Left renal pelvis (tissue), 4 donors: ENCODE results near the gene PLXNB1. TPM values are rescaled to one million over a fixed set of nuclear protein-coding genes. Genes with fewer than 3 reads are reported as not detected.
"Not testable (repeated sequence)": the region's sequence is repeated elsewhere in the genome, so short reads cannot be mapped to it uniquely, and the experiment has no call there.

Source experiments
- DNase-seq, 4 donors: peaks; one replicate each; pipeline ENCODE4 v3.0.0-alpha.2; 2013; ENCODE audit warnings: low read depth in 4 of 4, low spot score in 3 of 4
- polyA plus RNA-seq, 4 donors: library from polyadenylated mRNA; unstranded; fragments of 120-200 nt; gene quantifications; one replicate each; pipeline ENCODE4 v1.2.1, GENCODE V29; 2013; ENCODE audit not compliant: insufficient read length in 4 of 4

PLXNB1 gene
- polyA plus RNA-seq, 4 donors = 60.5 to 226 (median 169) TPM

DNA sequence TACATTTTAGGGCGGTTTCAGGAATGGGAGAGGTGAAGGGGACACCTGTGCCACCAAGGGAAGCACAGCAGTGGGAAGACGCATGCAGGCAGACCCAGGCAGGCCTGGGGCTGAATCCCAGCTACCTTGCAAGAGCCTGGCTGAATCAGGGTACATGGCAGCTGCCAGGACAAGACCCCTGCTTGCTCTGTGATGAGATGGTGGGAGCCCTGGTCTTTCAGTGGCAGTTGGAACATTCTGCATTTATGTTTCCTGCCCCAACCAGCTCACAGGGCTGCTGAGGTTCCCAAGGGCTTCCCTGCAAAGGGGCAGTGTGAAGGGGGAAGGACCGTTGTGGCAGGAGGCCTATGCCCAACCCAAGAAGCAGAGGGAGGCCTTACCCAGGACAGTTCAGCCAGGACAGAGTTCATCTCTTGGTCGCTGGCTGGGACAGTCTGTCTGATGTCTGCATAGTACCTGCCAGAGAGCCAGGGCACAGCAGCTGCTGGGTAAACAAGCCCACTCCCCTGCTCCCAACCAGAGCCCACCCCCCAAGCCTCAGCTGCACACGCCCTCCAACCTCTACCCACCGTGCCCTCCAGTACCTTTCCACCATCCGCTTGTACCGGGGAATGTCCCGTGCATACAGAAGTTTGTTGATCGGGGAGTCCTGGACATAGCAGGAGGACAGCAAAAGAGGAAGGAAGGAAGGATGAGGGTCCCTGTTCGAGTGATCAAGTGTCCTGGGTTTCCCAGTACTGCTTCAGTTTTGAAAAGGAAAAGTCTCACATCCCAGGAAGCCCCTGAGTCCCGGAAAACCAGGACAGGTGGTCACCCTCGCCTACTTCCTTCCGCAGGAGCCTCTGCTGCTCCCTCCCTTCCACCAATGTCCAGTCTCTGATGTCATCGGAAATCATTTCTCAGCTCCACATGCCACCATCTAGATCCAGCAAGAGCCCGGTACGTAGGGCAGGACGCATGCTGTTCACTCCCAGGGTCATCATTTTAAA is 23.1 kb downstream of the PLXNB1 start:
- DNase-seq = no peak

DNA sequence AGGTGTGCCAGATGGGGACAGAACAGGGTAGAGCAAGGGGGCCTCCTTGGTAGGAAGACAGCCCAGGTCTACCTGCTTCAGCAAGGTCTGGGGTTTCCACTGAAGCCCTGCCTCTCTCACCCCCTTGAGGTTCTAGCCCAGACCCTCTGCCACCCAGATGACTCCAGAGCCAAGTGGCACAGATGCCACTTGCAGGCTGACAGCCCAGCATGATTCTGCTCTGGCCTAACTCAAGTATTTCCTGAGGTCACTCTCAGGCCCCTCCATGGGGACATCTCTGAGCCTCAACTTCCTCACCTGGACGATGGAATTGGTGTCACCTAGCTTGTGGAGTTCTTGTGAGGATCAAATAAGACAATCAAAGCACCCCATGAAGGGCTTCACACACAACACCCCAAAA is 23.9 kb downstream of the PLXNB1 start:
- no peak for DNase-seq

DNA sequence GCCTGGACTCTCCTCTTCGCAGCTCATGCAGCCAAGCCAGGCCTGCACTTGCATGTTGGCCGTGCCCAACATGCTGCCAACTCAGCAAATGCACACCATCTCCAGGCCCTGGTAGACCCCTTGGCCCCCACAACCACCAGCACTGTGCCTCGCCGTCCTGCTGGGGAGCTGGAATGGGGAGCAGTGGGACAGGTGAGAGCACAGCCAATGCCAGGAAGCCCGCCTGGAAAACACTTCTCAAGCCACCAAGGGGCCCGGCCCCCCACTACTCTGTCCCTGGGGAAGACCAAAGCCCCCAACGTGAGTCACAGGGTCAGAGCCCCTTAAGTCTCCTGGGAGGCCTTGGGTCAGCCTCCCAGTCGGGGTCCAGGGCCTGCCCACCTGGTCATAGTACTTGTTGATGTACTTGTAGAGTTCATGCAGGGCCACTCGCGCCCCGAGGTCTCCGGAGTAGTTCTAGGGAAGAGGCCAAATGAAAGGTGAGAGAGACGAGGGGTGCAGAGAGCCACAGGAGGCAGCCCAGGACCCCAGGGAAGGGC is 24.5 kb downstream of the PLXNB1 start:
- no peak for DNase-seq

DNA sequence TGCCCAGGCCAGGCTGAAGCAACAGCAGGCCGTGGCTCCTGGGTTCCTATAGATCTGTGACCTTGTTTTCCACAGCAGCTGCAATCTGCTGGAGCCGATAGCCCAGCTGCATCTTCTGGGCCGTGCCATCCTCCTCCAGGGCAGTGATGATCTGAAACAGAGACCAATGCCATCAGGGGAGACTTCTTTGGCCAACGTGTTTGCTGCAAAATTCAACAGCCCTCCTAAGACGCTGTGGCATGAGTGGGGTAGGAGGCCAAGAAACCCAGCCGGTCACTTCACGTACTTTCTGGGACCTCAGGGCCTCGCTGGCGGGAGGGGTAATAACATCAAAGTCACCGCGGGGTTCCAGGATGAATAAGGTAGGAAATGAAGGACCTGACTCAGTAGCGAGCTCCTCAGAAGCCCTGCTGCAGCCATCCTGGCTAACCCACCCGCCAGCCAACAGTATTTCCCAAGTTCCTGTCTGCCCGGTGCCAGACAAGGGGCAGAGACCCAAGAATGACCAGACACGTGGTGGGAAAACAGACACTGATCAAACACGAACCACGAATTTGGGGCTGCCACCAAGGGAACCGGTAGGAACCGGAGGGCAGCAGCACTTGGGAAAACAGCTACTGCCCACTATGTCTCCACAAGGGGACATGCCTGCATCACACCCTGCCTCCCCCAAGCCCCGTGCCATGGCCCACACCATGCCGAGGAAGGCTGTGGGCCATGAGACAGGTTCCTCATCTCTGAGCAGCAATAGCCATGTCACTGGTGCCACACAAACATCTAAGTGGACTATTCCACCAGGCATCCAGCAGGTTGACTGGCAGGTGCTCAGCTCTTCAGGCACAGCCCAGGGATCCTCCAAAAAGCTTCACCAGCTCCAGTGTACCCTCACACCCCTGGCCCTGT is 25.2 kb downstream of the PLXNB1 start:
- DNase-seq = no peak

DNA sequence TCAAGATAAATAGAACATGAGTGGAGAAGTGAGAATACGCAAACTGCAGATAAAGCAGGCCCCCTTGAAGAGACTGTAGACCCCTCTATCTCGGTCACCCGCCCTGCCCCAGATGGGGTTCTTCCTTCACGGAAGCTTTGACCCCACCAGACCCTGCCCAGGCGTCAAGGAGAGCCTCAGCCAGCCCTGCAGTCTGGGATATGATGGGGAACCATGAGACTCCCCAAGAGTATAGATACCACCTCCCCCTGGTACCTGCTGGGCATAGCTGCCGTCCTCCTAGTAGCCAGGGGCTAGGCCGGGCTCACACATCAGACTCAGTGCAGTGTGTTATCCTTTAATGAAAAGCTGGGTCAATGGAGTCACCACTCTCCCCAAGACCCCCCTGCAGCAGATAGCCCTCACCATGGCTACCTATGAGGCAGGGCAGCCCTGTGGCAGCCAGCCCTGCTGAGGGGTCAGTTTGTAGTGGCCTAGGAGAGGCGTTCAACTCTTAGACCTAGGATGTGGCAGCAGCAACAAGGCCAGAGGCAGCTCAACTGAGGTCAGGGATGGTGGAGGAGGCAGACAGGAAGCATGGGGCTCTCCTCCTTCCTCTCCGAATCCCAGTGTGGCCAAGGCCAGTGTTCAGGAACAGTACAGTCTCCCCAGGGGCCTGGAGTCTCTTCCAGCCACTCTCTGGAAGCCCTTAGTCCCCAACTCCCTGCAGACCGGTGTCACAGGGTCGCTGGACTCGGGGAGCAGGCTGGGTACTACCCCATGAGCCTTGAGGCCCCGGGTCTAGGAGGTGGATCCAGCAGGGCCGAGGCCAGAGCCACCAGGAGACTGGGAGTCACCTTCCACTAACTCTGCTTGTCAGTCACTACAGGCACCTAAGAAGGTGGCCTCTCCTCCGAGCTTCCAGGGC is 26.1 kb downstream of the PLXNB1 start:
- no peak for DNase-seq

DNA sequence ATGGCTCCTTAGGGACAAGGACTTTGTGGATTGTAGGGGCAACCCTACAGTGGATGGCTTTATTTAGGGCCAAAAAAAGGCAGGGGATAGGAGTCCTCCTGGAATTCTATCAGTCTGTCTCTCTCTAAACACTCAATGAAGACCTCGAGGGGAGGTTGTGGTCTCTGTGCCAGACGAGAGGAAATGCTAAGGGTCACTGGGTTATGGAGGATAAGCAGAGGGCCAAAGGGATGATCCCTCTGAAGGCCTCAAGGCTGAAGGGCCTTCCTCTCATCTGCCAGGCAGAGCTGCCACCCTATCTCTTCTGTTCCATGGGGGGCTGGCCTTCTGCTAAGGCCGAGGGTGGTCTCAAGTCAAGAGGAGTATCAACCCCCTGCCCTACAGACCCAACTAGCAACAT is 27.0 kb downstream of the PLXNB1 start:
- DNase-seq = no peak

DNA sequence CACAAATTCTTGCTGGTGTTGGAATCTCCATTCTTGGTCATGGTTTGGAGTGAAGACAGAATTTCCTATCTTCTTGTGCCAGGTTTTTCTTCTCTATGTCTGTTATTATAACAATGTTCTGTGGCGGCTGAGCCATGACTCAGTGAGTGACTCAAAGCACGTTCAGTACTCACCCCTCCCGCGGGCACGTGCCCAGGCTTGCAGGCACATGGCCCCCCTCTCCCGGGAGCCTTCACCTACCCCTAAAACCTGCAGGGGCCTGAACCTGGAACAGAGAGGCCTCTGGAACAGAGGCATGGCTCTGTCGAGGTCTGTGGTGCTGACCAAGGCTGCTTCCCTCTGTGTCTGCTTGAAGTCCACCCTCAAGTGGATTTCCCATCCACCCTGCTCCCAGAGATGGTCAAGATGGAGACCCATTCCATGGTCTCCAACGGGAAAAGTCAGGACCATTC is 27.6 kb downstream of the PLXNB1 start:
- no peak for DNase-seq

DNA sequence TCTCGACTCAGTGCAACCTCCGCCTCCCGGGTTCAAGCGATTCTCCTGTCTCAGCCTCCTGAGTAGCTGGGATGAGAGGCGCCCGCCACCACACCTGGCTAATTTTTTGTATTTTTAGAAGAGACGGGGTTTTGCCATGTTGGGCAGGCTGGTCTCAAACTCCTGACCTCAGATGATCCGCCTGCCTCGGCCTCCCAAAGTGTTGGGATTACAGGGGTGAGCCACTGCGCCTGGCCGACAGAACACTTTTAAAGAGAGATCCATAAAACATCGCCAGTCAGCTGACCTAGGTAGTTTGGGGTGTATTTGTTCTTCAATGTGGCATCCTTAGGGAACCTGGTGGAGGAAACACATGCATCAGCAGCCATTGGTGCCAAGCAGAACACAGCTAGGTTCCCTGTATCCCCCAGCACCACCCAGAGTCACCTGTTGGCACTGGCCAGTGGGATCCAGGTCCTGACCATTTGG is 28.4 kb downstream of the PLXNB1 start:
- not testable (repeated sequence) for DNase-seq

DNA sequence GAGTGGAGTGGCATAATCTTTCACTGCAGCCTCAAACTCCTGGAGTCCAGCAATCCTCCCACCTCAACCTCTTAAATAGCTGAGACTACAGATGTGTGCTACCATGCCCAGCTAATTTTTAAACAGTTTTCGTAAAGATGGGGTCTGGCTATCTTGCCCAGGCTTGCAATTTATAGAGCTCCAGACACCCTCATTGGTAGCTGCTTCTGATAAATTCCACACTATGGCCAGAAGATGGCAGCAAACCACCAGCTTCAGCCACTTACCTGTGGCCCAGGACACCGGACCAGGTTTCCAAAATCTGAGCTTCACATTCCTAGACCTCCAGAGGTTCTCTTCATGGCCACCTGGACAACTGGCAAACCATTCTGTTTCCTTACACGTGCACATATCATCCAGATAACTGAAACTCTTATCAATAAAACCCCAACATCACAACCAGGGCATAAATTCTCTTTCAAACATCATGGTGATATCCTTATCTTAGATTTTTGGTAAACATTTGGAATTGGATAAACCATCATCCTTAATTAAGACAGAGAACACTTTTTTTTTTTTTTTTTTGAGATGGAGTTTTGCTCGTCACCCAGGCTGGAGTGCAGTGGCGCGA is 29.0 kb downstream of the PLXNB1 start:
- peak in 2 of 4 donors; percentile 36 to 40 for DNase-seq

DNA sequence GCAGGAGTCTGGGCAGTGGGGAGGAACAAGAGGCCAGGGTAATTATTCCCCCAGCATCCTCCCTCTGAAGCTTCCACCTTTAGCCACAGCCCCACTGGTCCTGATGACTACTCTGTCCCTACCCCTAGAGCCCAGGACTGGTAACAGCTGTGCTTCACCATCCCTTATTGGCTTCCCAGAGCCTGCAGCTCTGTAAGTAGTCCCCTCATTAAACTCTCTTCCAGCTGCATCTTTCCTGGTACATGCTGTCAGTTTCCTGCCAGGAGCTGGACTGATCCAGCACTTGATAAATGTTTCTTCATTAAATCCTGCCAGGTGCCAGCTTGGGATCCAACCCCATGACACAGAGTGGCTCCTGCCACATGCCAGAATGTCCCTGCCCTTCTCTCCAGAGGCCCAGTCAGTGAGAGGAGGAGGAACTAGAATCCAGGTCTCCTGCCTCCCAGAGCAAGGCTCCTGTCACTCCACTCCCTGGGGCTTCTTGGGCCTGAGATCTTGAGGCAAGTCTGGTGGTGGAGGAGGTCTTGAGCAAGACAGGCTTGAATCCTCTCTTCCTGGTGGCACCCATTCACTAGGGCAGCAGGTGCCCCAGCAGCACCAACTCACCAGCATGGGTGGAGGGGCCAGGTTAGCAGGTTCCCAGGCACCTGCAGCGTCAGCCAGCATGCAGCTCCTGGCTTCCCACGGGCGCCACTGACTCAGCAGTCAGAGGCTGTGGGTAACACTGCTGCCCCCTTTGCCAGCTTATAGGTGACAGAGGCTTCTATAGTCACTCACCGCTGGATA is 30.3 kb downstream of the PLXNB1 start:
- no peak for DNase-seq

DNA sequence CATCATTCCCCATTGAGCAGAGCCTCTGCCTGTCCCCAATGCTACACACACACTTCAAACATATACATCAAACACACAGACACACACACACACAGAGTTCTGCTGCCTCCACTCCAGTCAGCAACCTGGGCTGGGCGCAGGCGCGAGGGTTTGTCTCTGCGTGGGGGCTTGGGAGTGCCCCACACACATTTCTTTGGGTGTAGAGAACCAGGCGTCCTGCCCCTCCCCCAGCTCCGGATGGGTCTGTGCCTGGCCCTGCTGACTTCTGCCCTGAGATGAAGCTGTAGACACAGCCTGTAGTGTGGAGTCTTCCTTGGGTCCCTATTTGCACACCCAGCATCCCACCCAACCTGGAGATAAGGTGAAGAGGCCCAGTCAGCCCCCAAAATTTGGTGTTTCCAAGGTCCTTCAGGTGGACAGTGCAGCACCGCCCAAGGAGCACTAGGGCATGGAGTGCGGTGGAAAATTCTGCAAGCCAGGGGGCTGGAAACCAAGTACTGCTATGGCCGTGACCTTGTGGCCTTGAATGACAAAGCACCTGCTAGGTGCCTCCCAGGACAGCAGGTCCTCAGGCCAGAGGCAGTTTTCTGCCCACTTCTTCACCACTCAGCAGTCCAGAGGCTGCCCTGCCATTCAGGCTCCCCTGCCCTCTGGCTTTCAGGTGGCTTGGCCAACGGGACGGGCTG is 31.0 kb downstream of the PLXNB1 start:
- DNase-seq = no peak

DNA sequence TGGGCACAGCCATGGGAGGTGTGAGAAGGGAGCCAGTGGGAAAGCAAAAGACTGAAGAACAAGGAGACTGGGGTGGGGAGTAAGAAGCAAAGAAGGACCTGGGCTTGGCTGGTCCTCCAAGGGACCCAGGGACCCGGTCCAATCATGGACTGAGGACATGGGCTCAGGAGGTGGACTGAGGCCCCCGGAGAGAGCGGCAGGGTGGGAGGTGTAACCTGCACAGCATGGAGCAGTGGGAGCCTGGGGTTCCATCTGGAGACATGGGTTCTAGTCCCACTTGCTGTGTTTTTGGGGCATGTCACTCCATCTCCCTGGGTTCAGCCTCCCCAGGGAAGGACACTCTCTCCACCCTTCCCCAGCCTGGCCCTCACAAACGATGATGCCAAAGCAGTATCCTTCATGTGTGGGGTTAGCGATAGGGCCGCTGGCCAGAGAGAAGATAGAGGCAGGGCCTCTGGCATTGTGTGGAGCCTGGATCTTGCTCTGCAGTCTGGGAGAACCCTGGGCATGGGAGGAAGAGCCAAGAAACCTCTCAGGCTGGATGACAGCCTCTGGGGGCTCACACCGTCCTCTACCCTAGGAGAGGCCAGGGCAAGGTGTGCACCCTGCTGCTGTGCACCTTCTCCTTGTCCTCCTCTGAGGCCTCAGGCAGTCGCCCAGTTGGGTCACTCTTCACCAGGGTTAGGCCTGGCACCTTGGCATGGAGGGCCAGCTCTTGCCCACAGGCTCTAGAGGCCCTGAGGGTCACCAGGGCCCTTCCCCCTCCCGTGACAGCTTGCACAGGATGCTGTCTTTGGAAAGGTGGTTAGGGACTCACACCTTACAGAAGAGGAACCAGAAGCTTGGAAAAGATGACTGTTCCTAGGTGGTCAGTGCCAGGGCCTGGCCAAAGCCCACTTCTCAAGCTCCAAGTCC is 31.9 kb downstream of the PLXNB1 start:
- no peak for DNase-seq

DNA sequence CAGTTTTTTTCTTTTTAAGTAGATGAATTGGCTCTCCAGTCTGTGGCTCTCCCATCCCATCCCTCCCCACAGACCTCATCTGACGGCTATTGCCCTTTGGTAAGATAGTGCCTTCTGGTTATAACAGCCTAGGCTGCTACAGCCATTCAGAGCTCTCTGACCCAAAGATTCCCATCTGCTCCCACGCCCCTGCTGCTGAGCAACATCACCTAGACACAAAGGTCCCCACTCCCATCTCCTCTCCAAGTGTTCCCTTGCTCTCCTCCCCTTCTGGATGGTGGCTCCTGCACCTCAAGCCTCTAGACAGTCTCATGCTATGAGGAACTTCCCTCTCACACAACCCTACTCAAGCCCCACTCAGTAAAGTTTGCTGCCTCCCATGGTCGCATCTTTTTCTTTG is 34.2 kb downstream of the PLXNB1 start:
- DNase-seq = no peak

DNA sequence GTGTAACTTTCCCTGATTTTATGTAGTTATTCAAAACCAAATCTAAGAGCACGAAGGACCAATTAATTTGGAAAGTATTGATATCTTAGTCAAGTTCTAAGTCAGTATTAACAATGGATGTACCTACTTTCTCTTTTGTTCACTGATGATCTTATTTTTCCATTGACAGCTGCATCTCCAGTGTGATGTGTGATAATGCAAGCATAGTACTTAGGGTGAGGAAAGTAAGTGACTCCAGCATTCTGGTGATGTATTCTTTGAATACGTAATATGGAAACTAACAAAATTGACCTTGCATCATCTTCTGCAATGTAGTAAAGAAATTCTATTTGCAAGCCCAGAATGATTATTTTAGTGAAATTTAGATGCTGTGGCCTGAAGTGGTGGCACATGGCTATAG is 35.5 kb downstream of the PLXNB1 start:
- DNase-seq = no peak

DNA sequence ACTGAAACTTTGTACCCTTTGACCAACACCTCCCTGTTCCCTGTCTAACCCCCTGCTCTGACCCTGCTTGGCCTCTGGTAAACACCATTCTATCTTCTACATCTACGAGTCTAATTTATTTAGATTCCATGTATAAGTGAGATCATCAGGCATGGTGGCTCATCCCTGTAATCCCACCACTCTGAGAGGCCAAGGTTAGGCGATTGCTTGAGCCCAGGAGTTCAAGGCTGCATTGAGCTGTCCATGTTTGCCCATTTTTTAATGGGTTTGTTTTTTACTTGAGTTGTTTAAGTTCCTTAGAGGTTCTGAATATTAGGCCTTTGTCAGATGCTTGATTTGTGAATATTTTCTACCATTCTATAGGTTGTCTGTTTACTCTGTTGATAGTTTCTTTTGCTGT is 40.9 kb downstream of the PLXNB1 start:
- DNase-seq = no peak

DNA sequence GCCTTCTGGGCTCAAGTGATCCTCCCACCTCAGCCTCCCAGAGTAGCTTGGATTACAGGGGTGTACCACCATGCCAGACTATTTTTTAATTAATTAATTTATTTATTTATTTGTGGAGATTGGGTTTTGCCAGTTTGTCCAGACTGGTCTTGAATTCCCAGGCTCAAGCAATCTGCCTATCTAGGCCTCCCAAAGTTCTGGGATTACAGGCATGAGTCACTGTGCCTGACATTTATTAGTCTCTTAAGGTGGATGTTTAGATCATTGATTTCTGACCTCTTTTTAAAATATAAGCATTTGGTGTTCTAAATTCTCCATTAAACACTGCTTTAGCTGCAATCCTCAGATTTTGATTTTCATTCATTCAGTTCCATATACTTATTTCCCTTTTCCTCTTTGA is 42.3 kb downstream of the PLXNB1 start:
- no peak for DNase-seq

DNA sequence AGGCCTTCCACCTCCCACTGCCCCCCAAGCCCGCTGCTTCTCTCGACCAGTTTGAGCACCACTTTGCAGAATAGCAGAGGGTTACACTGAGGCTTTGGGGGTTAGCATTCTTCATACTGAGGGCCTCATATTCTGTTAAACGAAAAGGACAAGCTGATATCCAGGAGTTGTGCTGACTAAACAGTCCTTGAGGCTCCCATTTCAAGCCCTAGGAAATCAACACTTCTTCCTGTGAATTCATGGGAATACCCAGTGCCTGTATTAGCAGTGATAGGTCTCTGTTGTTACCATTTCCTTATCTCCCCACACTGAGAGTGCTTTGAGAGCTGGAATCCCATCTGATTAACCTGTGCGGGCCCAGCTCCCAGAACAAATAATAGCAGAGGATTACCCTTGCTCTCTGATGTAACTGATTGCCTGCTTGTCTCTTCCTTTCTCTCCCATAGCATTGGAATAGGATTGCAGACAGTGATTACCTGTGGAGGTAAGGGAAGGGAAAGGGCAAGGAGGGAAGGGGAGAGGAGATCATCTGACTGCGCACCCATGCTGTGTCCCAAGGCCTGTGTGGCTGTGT is 56.9 kb downstream of the PLXNB1 start:
- DNase-seq = no peak
